Fibroblast of skin of left quadriceps (primary cell): ENCODE measurements around the gene BCL2L2.

Source experiments
- DNase-seq, 2 experiments: peaks; one replicate each; pipeline ENCODE4 v3.0.0-alpha.2; 2013; ENCODE audit warnings: low read depth in 2 of 2

BCL2L2 gene

GRCh38 chr14:23355871-23356435, 49.3 kb downstream of the BCL2L2 start:
- no peak for DNase-seq

- no peak for DNase-seq
Measured at GRCh38 chr14:23356662-23357061, 50.0 kb downstream of the BCL2L2 start.

GRCh38 chr14:23357261-23357660, 50.6 kb downstream of the BCL2L2 start:
- no peak for DNase-seq

DNA sequence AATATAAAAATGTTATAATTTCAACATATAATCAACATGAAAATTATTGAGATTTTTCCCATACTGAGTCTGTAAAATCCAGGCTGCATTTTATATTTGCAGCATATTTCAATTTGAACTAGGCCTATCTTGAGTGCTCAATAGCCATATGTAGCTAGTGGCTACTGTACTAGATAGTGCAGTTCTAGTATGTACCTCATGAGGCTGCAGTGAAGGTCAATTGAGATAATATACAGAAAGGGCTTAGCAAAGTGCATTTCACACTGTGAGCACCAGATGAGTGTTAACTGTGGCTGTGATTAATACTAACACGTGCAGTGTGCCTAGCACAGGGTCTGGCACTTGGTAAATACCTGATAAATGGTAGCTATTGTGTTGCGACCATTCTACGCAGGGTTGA, 51.4 kb downstream of the BCL2L2 start:
- no peak for DNase-seq

DNA sequence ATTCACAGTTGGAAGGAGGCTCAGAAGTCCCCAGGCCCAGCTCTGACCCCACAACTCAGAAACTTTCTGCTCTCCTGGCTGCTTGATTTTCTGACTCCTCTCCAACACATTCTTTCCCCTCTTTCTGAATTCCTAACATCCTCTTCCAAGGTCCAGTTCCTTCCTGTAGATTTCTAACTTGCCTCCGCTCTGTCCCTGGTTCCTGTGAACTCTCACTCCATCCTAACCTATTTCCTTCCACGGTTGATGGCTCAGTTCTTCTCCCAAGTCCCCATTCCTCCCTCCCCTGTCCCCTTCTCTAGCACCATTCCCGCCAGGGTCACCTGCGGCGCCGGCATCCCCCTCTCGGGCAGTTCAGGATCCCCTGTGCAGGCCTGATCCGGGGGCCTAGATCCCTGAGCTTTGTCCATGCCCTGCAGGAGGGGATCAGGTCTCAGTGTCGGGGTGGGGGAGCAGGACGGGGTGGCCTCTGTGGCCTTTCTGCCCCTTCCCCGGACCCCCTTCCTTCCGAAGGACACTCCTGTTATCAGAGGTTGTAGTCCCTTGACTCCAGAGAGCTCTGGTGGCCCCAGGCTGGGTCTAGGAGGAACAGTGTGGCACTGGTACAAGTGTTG, 52.0 kb downstream of the BCL2L2 start:
- DNase-seq, result no peak

- DNase-seq, result no peak
Measured at GRCh38 chr14:23359167-23359626, 52.6 kb downstream of the BCL2L2 start.

- DNase-seq, result no peak
Measured at GRCh38 chr14:23359722-23360447, 53.3 kb downstream of the BCL2L2 start.

GRCh38 chr14:23360496-23360895, 53.9 kb downstream of the BCL2L2 start:
- DNase-seq, result no peak

- no peak for DNase-seq
Measured at GRCh38 chr14:23361320-23361719, 54.7 kb downstream of the BCL2L2 start.
